CD4-positive, CD25-positive, alpha-beta regulatory T cell (primary cell): Measurements from ENCODE around the gene MRAP. TPM values are rescaled to one million over a fixed set of nuclear protein-coding genes. Genes with fewer than 3 reads are reported as not detected.
A peak's percentile ranks its signal among the peaks of the same experiment; 100 is the strongest.

Experiments used
- ATAC-seq, 2 donors: fragments of 150-1000 bp; cut with Tn5 transposase; one replicate each; pipeline ENCODE4 v1.10.0; 2021; ENCODE audit warnings: low read depth in 2 of 2, moderate number of reproducible peaks in 2 of 2, moderate library complexity in 1 of 2
- DNase-seq, 3 donors: peaks; one replicate each; pipeline versions ENCODE4 v3.0.0 to v3.0.0-alpha.2; 2012 to 2022; ENCODE audit warnings: mixed read lengths in 1 of 3
- H3K27ac ChIP-seq: one replicate; pipeline ENCODE4 v1.7.0; 2013; ENCODE audit warnings: mild to moderate bottlenecking, low read length; ENCODE audit not compliant: insufficient read depth, poor library complexity, severe bottlenecking
- H3K27me3 ChIP-seq: one replicate; pipeline ENCODE4 v1.7.0; 2013; ENCODE audit warnings: low read length; ENCODE audit not compliant: control insufficient read depth, insufficient read depth
- H3K36me3 ChIP-seq: one replicate; pipeline ENCODE4 v1.7.0; 2013; ENCODE audit warnings: mild to moderate bottlenecking, low read length, moderate library complexity; ENCODE audit not compliant: control insufficient read depth, insufficient read depth
- H3K4me1 ChIP-seq: 2 replicates; pipeline ENCODE4 v1.7.0; 2013; ENCODE audit warnings: mild to moderate bottlenecking, low read length; ENCODE audit not compliant: insufficient read depth, control insufficient read depth, poor library complexity, severe bottlenecking
- H3K4me3 ChIP-seq: one replicate; pipeline ENCODE4 v1.7.0; 2013; ENCODE audit warnings: low read depth, mild to moderate bottlenecking, low read length, moderate library complexity
- H3K9me3 ChIP-seq, 2 experiments: 1 replicate in 1 of 2; 2 replicates in 1 of 2; pipeline ENCODE4 v1.7.0; 2013; ENCODE audit warnings: low read length in 2 of 2, mild to moderate bottlenecking in 1 of 2, moderate library complexity in 1 of 2; ENCODE audit not compliant: control insufficient read depth in 2 of 2
- H3K27ac Mint-ChIP-seq, 3 donors: one replicate each; pipeline ENCODE4 v1.8.0; 2020 to 2022; ENCODE audit warnings: mild to moderate bottlenecking in 3 of 3, mixed read lengths in 3 of 3, moderate library complexity in 2 of 3
- H3K27me3 Mint-ChIP-seq: one replicate; pipeline ENCODE4 v1.8.0; 2022; ENCODE audit warnings: mild to moderate bottlenecking, mixed read lengths
- H3K36me3 Mint-ChIP-seq: one replicate; pipeline ENCODE4 v1.8.0; 2020; ENCODE audit warnings: mixed read lengths
- H3K4me1 Mint-ChIP-seq, 4 donors: one replicate each; pipeline ENCODE4 v1.8.0; 2020 to 2022; ENCODE audit warnings: mixed read lengths in 4 of 4, mild to moderate bottlenecking in 1 of 4
- H3K4me3 Mint-ChIP-seq, 4 donors: one replicate each; pipeline ENCODE4 v1.8.0; 2020 to 2022; ENCODE audit warnings: mild to moderate bottlenecking in 4 of 4, mixed read lengths in 4 of 4, moderate library complexity in 3 of 4
- H3K9me3 Mint-ChIP-seq, 7 donors: one replicate each; pipeline ENCODE4 v1.8.0; 2020 to 2022; ENCODE audit warnings: mixed read lengths in 7 of 7, mild to moderate bottlenecking in 3 of 7, moderate library complexity in 2 of 7
- polyA plus RNA-seq, 4 donors: library from polyadenylated mRNA; unstranded; fragments of 300-500 nt; fragmentation: Illumina TruSeq; gene quantifications; one replicate each; pipeline ENCODE4 v1.2.3, GENCODE V29; 2021
- total RNA-seq: library from RNA; stranded (reverse); gene quantifications from one replicate; pipeline ENCODE4 v1.2.3, GENCODE V29; 2022

Gene MRAP
- total and polyA plus RNA-seq, 5 donors from 2014 or later, result not detected

DNA sequence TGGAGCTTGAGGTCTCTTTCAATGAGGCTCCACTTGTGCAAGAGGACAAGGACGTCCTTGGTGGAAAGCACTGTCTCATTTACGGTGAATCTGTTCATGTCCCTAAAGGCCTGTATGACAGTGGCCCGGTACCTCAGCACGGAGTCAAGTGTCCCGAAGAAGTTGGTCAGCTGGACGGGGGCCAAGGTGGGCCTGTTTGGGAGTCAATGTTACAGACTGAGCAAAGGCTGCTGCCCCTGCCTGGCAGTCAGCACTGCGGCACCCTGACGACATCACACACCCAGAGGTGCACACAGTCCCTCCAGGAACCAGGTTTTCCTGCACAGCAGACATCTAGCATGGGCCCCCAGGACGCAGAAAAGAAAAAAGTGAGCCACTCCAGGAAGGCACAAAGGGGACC is 19.1 kb downstream of the MRAP start:
- DNase-seq, result no peak
- Histone ChIP-seq H3K9me3 (no peaks in the 10 kb centered on the region), H3K4me3 (no peak overlapping the region), H3K4me1 (no peaks in the 10 kb centered on the region), H3K27ac (no peak overlapping the region), H3K27me3 (no peaks in the 10 kb centered on the region), H3K36me3 (peaks cover 77% of the 10 kb centered on the region)
- no peak overlapping the region for H3K27ac Mint-ChIP-seq
- ATAC-seq, result no peak
- no peak overlapping the region for H3K4me3 Mint-ChIP-seq
- peaks cover 52% of the 10 kb centered on the region for H3K36me3 Mint-ChIP-seq
- H3K9me3 Mint-ChIP-seq, result no peaks in the 10 kb centered on the region
- no peaks in the 10 kb centered on the region for H3K27me3 Mint-ChIP-seq
- no peaks in the 10 kb centered on the region for H3K4me1 Mint-ChIP-seq

DNA sequence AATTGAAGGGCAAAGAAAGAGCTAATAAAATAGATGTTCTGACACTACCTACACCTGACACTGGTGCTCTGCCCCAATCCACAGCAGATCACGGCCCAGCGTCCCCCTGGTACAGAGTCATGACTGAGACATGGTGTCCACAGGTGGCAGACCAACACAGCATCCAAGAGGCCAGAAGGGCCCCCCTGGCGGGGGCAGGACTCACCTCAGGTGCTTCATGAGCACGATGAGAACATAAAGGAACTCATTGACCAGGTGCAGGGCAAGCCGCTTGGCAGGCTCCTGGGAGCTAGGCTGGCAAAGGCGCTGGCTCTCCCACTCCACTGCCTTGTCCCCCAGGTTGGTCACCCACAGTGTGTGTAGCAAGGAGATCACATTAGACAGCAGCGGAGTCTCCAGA is 20.4 kb downstream of the MRAP start:
- Mint-ChIP-seq H3K9me3 (no peaks in the 10 kb centered on the region), H3K27me3 (no peaks in the 10 kb centered on the region), H3K4me1 (no peaks in the 10 kb centered on the region), H3K4me3 (no peak overlapping the region), H3K36me3 (peaks cover 52% of the 10 kb centered on the region), H3K27ac (peak overlapping the region in 1 of 3 donors; percentile 47)
- ATAC-seq, result no peak
- Histone ChIP-seq H3K27ac (no peak overlapping the region), H3K36me3 (peaks cover 82% of the 10 kb centered on the region), H3K27me3 (no peaks in the 10 kb centered on the region), H3K4me1 (no peaks in the 10 kb centered on the region), H3K9me3 (no peaks in the 10 kb centered on the region), H3K4me3 (no peak overlapping the region)
- no peak for DNase-seq

DNA sequence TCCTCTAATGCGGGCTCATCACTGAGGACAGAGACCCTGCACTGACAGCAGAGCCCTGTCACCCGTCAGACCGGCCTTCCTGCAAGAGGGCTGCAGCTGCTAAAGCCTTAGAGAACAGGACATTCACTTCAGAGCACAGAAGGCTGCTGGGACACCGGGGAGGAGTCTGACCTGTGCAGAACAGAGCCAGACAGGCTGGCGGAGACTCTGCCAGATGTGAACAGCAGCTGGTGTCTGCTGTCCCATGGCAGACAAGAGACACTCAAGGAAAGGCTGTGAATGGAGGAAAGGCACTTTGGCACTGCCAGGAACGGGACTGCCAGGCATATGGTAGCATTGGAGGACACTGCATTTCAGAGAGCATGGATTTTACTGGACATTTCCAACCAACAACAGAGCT is 21.4 kb downstream of the MRAP start:
- H3K36me3 ChIP-seq, result peaks cover 85% of the 10 kb centered on the region
- no peak overlapping the region for H3K27ac Mint-ChIP-seq

DNA sequence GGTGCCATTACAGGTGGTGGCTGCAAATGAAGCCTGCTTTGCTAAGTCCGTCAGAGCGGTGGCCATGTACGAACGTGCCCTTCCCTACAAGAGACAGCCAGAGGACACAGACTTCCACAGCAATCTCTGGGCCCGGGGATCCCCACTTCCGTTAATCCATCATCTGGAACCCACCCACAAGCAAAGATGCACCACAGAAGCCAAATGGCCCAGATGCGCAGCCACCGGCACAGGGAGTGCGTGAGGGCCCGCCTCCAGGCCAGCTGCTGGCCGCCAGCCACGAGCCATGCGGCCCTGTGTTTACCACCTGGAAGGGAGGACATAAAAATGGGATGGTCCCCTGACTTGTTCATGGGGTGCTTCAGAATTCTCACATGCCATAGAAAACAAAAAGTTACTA is 22.1 kb downstream of the MRAP start:
- Mint-ChIP-seq H3K36me3 (peaks cover 61% of the 10 kb centered on the region), H3K9me3 (no peaks in the 10 kb centered on the region), H3K27me3 (no peaks in the 10 kb centered on the region), H3K4me1 (no peaks in the 10 kb centered on the region), H3K4me3 (no peak overlapping the region), H3K27ac (no peak overlapping the region)
- peaks cover 85% of the 10 kb centered on the region for H3K36me3 ChIP-seq
- no peaks in the 10 kb centered on the region for H3K27me3 ChIP-seq
- no peak for ATAC-seq
- no peaks in the 10 kb centered on the region for H3K4me1 ChIP-seq
- H3K4me3 ChIP-seq, result no peak overlapping the region
- H3K27ac ChIP-seq, result no peak overlapping the region
- no peaks in the 10 kb centered on the region for H3K9me3 ChIP-seq
- DNase-seq, result no peak

More for the DNA sequence above, 21.4 kb downstream of the MRAP start:
- Mint-ChIP-seq H3K9me3 (no peaks in the 10 kb centered on the region), H3K36me3 (peaks cover 56% of the 10 kb centered on the region), H3K27me3 (no peaks in the 10 kb centered on the region), H3K4me1 (no peaks in the 10 kb centered on the region), H3K4me3 (no peak overlapping the region)
- H3K4me3 ChIP-seq, result no peak overlapping the region
- DNase-seq, result no peak
- no peaks in the 10 kb centered on the region for H3K9me3 ChIP-seq
- no peak for ATAC-seq
- no peak overlapping the region for H3K27ac ChIP-seq
- H3K4me1 ChIP-seq, result no peaks in the 10 kb centered on the region
- H3K27me3 ChIP-seq, result no peaks in the 10 kb centered on the region

DNA sequence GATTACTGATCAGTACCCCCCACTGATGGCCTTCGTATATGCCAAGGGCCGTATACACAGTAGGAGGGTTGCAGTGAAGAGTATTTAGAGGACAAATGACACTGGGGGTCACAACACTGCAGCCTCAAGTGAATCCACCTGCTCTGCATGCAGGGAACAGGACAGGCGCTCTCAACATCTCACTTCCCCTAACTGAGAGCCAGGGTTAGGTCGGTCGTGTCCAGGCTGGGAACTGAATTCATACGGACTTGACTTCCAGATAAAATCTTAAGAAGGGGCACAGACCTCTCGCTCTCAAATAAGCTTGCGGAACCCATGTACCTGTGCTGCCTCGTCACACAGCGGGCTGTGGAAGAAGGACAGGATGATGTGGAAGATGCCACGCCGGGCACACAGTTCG is 22.8 kb downstream of the MRAP start:
- no peak overlapping the region for H3K4me3 ChIP-seq
- peaks cover 87% of the 10 kb centered on the region for H3K36me3 ChIP-seq
- H3K9me3 ChIP-seq, result no peaks in the 10 kb centered on the region
- H3K27ac ChIP-seq, result no peak overlapping the region
- H3K27me3 ChIP-seq, result no peaks in the 10 kb centered on the region
- Mint-ChIP-seq H3K4me3 (no peak overlapping the region), H3K27me3 (no peaks in the 10 kb centered on the region), H3K36me3 (peaks cover 69% of the 10 kb centered on the region), H3K9me3 (no peaks in the 10 kb centered on the region), H3K4me1 (no peaks in the 10 kb centered on the region), H3K27ac (peak overlapping the region in 1 of 3 donors; percentile 31)
- no peaks in the 10 kb centered on the region for H3K4me1 ChIP-seq
- DNase-seq (no peak), ATAC-seq (no peak)

DNA sequence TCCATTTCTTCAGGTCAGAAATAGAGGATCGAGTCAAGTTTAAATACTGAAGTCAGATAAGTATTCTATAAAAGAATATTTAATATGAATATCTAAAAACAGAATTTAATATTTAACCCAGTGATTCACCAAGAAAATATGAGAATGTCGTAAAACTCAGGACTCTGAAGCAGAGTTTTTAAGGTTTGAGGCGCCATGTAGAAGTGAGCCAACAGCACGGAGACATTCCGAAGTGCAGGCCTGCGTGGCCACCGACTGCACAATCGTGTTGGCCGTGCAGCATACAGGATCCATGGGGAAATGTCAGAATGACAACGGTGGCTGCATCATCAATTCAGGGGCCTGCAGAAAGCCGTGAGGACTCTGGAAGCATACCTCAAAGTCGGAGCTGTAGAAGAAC is 23.4 kb downstream of the MRAP start:
- no peaks in the 10 kb centered on the region for H3K4me1 ChIP-seq
- no peaks in the 10 kb centered on the region for H3K27me3 ChIP-seq
- H3K36me3 Mint-ChIP-seq, result peaks cover 75% of the 10 kb centered on the region
- H3K36me3 ChIP-seq, result peaks cover 86% of the 10 kb centered on the region
- H3K27ac ChIP-seq, result no peak overlapping the region
- H3K27ac Mint-ChIP-seq, result no peak overlapping the region
- no peaks in the 10 kb centered on the region for H3K27me3 Mint-ChIP-seq
- no peaks in the 10 kb centered on the region for H3K9me3 ChIP-seq
- DNase-seq (no peak), ATAC-seq (no peak)
- H3K4me3 ChIP-seq, result no peak overlapping the region
- no peaks in the 10 kb centered on the region for H3K9me3 Mint-ChIP-seq
- no peaks in the 10 kb centered on the region for H3K4me1 Mint-ChIP-seq
- H3K4me3 Mint-ChIP-seq, result no peak overlapping the region

DNA sequence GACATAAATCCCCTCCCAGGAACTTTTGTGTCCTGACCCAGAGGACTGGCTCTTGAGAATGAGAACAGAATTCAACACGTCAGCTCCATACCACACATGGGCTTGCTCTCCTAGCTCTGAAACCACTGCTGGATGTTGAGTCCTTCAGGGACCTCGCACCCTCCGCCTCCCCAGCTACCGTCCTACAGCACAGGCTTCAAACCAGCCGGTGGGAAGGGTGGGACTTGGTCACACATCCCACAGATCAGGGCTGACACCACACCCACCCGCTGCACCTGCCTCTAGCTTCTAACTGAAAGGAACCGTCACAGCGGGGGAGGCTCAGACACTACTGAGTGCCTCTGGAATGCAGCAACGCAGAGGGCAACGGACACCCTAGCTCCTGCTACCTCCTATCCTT is 24.0 kb downstream of the MRAP start:
- Mint-ChIP-seq H3K27me3 (no peaks in the 10 kb centered on the region), H3K9me3 (peaks cover 0 to 3% (median 0%) of the 10 kb centered on the region in 7 donors), H3K27ac (no peak overlapping the region), H3K4me1 (no peaks in the 10 kb centered on the region), H3K36me3 (peaks cover 79% of the 10 kb centered on the region), H3K4me3 (no peak overlapping the region)
- Histone ChIP-seq H3K4me3 (no peak overlapping the region), H3K9me3 (no peaks in the 10 kb centered on the region), H3K36me3 (peaks cover 83% of the 10 kb centered on the region), H3K27ac (no peak overlapping the region), H3K4me1 (no peaks in the 10 kb centered on the region), H3K27me3 (no peaks in the 10 kb centered on the region)
- no peak for DNase-seq
- no peak for ATAC-seq

GRCh38 chr21:32325706-32326105 is 27.1 kb downstream of the MRAP start:
- Mint-ChIP-seq H3K4me3 (no peak overlapping the region), H3K36me3 (peaks cover 71% of the 10 kb centered on the region)
- no peak for DNase-seq

More at GRCh38 chr21:32325706-32326105, 27.1 kb downstream of the MRAP start:
- no peaks in the 10 kb centered on the region for H3K27me3 Mint-ChIP-seq
- peaks cover 0 to 3% (median 0%) of the 10 kb centered on the region in 7 donors for H3K9me3 Mint-ChIP-seq
- Histone ChIP-seq H3K4me1 (no peaks in the 10 kb centered on the region), H3K9me3 (no peaks in the 10 kb centered on the region), H3K27me3 (no peaks in the 10 kb centered on the region), H3K4me3 (no peak overlapping the region), H3K27ac (no peak overlapping the region), H3K36me3 (peaks cover 70% of the 10 kb centered on the region)
- H3K4me1 Mint-ChIP-seq, result no peaks in the 10 kb centered on the region
- ATAC-seq, result no peak
- H3K27ac Mint-ChIP-seq, result no peak overlapping the region
